Sigmoid colon (tissue), 7 donors: ENCODE results near the gene SMOC2. TPM values are rescaled to one million over a fixed set of nuclear protein-coding genes. Genes with fewer than 3 reads are reported as not detected.

Source experiments
- DNase-seq: peaks from one replicate; pipeline ENCODE4 v3.0.0-alpha.2; 2019
- H3K27ac ChIP-seq, 4 donors: fragments of 200-600 bp; sonication (generic); one replicate each; pipeline ENCODE4 v1.5.1; 2016 to 2019; ENCODE audit warnings: mild to moderate bottlenecking in 1 of 4
- H3K27me3 ChIP-seq, 3 donors: fragments of 200-600 bp; sonication (generic); one replicate each; pipeline ENCODE4 v1.5.1; 2019; ENCODE audit warnings: mild to moderate bottlenecking in 1 of 3
- H3K36me3 ChIP-seq, 4 donors: fragments of 200-600 bp; sonication (generic); one replicate each; pipeline ENCODE4 v1.5.1; 2016 to 2019
- H3K4me1 ChIP-seq, 4 donors: fragments of 200-600 bp; sonication (generic); one replicate each; pipeline ENCODE4 v1.5.1; 2017 to 2019
- H3K4me3 ChIP-seq, 4 donors: fragments of 200-600 bp; sonication (generic); one replicate each; pipeline ENCODE4 v1.5.1; 2017 to 2019; ENCODE audit warnings: mild to moderate bottlenecking in 2 of 4, moderate library complexity in 1 of 4
- H3K9me3 ChIP-seq, 4 donors: fragments of 200-600 bp in 3 of 4; sonication (generic) in 3 of 4; one replicate each; pipeline versions ENCODE4 v1.5.1 to v1.6.1; 2013 to 2019
- EP300 ChIP-seq, 4 donors: sonication (generic); formaldehyde crosslinking; IDR thresholded peaks; one replicate each; pipeline ENCODE4 v1.6.1; 2017; ENCODE audit warnings: antibody characterized with exemption in 4 of 4
- POLR2A ChIP-seq, 2 donors: fragments of 450-650 bp; IDR thresholded peaks; one replicate each; pipeline ENCODE4 v1.6.1; 2016; ENCODE audit warnings: antibody characterized with exemption in 2 of 2, mild to moderate bottlenecking in 2 of 2, moderate library complexity in 2 of 2
- POLR2AphosphoS5 ChIP-seq, 4 donors: sonication (generic); formaldehyde crosslinking; IDR thresholded peaks; one replicate each; pipeline ENCODE4 v1.6.1; 2017; ENCODE audit warnings: antibody characterized with exemption in 4 of 4
- WGBS, 2 donors: extraction: QIAGEN DNeasy Blood & Tissue Kit; methylation state at CpG; one replicate each; pipeline ENCODE4 v1.1.7; 2013; 5-methylcytosine and 5-hydroxymethylcytosine counted together
- intact Hi-C: fragments of 100-400 bp; cut with DNase I; formaldehyde crosslinking; loops from one replicate; pipeline ENCODE4 v1.15.1; 2023
- polyA plus RNA-seq, 3 donors: library from polyadenylated mRNA; stranded (reverse); fragments of 200-250 nt; gene quantifications; one replicate each; pipeline ENCODE4 v1.2.3, GENCODE V29; 2013
- total RNA-seq, 4 donors: library from RNA; depleted of rRNA; stranded (reverse); fragments of >200 nt; gene quantifications; one replicate each; pipeline ENCODE4 v1.1.0, GENCODE V29; 2016
- TF ChIP-seq, protein P1 (sequence below), 4 experiments: fragments of 450-650 bp in 3 of 4; fragments of 200-600 bp in 1 of 4; IDR thresholded peaks; one replicate each; pipeline ENCODE4 v1.5.1; 2016 to 2019; ENCODE audit warnings: antibody characterized with exemption in 4 of 4, mild to moderate bottlenecking in 3 of 4, moderate library complexity in 2 of 4
- donor health status: healthy with polysubstance abuse.
- donor health status: Bipolar disorder and iron deficiency.
- donor health status: healthy.

The SMOC2 gene
- total and polyA plus RNA-seq, 7 donors = 4.2 to 130 (median 33.5) TPM

DNA sequence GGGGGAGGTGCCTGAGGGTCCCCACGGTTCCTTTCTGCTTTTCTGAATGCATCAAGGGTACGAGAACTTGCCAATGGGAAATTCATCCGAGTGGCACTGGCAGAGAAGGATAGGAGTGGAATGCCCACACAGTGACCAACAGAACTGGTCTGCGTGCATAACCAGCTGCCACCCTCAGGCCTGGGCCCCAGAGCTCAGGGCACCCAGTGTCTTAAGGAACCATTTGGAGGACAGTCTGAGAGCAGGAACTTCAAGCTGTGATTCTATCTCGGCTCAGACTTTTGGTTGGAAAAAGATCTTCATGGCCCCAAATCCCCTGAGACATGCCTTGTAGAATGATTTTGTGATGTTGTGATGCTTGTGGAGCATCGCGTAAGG, 226.4 kb downstream of the SMOC2 start:
- 90 to 94% methylated on average over 7 of the region's 7 CpGs for WGBS, 2 donors
- intact Hi-C loops = loop anchor here (10.0 kb wide), 1 partner anchor 187 kb away; no protein-coding TSS in a partner anchor
- H3K4me3 ChIP-seq = no peak overlapping the region
- no peaks in the 10 kb centered on the region for H3K9me3 ChIP-seq
- no peaks in the 10 kb centered on the region for H3K27me3 ChIP-seq
- TF ChIP-seq POLR2AphosphoS5 (IDR thresholded peaks at IDR 0.05) (no peak), EP300 (IDR thresholded peaks at IDR 0.05) (no peak), POLR2A (IDR thresholded peaks at IDR 0.05) (no peak)
- TF ChIP-seq, protein P1, sequence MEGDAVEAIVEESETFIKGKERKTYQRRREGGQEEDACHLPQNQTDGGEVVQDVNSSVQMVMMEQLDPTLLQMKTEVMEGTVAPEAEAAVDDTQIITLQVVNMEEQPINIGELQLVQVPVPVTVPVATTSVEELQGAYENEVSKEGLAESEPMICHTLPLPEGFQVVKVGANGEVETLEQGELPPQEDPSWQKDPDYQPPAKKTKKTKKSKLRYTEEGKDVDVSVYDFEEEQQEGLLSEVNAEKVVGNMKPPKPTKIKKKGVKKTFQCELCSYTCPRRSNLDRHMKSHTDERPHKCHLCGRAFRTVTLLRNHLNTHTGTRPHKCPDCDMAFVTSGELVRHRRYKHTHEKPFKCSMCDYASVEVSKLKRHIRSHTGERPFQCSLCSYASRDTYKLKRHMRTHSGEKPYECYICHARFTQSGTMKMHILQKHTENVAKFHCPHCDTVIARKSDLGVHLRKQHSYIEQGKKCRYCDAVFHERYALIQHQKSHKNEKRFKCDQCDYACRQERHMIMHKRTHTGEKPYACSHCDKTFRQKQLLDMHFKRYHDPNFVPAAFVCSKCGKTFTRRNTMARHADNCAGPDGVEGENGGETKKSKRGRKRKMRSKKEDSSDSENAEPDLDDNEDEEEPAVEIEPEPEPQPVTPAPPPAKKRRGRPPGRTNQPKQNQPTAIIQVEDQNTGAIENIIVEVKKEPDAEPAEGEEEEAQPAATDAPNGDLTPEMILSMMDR (IDR thresholded peaks at IDR 0.05) = no peak
- peaks cover 0 to 2% (median 0%) of the 10 kb centered on the region in 4 donors for H3K36me3 ChIP-seq
- peak; percentile 13 for DNase-seq
- no peaks in the 10 kb centered on the region for H3K4me1 ChIP-seq
- no peak overlapping the region for H3K27ac ChIP-seq

- Histone ChIP-seq H3K4me1 (no peaks in the 10 kb centered on the region), H3K9me3 (no peaks in the 10 kb centered on the region), H3K4me3 (no peak overlapping the region), H3K27ac (no peak overlapping the region), H3K27me3 (no peaks in the 10 kb centered on the region), H3K36me3 (no peaks in the 10 kb centered on the region)
- DNase-seq = no peak
- intact Hi-C loops = no loop called here
- 86 to 89% methylated on average over 12 of the region's 12 CpGs for WGBS, 2 donors
- TF ChIP-seq POLR2AphosphoS5 (IDR thresholded peaks at IDR 0.05) = no peak
- no peak for TF ChIP-seq POLR2A (IDR thresholded peaks at IDR 0.05)
- TF ChIP-seq EP300 (IDR thresholded peaks at IDR 0.05) = no peak
- TF ChIP-seq, protein P1 (IDR thresholded peaks at IDR 0.05) = no peak
Observed at GRCh38 chr6:168670401-168670985, 229.5 kb downstream of the SMOC2 start.

- no peaks in the 10 kb centered on the region for H3K27me3 ChIP-seq
- intact Hi-C loops = no loop called here
- H3K36me3 ChIP-seq = no peaks in the 10 kb centered on the region
- no peak for DNase-seq
- no peak overlapping the region for H3K4me3 ChIP-seq
- TF ChIP-seq POLR2AphosphoS5 (IDR thresholded peaks at IDR 0.05) (no peak), POLR2A (IDR thresholded peaks at IDR 0.05) (no peak), EP300 (IDR thresholded peaks at IDR 0.05) (no peak)
- TF ChIP-seq, protein P1 (IDR thresholded peaks at IDR 0.05) = no peak
- no peak overlapping the region for H3K27ac ChIP-seq
- no peaks in the 10 kb centered on the region for H3K9me3 ChIP-seq
- 77 to 88% methylated on average over 19 of the region's 19 CpGs for WGBS, 2 donors
- no peaks in the 10 kb centered on the region for H3K4me1 ChIP-seq
Observed at GRCh38 chr6:168671028-168671862, 230.3 kb downstream of the SMOC2 start.

DNA sequence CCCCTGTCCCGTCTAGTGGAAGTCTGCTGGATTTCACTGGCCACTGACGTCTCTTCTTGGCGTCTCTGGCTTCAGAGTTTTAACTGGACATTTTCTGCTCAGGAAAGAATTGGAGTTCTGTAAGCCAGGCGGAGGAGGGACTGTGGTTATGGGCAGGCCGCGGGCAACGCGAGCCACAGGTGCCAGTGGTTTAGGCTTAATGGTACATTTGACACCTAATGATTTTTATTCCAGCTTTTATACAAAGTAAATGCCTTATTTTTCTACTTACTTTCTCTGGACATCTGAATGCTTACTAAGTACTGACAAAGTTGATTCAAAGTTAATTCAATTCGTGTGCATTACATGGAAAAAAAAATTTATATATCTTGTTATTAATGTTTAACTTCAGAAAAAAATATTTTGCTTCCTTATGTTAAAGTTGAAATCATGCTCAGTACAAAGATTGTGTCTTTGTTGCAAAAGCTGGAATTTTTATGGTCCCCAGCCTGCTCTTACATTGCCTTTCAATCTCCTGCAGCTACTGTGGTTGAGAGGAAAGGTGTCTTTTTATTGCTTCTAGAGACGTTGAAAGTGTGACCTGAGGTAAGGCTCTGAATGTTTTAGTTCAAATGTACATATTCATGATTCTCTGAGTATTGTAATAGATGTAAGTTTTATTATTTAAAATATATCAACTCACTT, 231.0 kb downstream of the SMOC2 start:
- Histone ChIP-seq H3K4me3 (no peak overlapping the region), H3K27ac (no peak overlapping the region), H3K4me1 (no peaks in the 10 kb centered on the region), H3K9me3 (no peaks in the 10 kb centered on the region), H3K27me3 (no peaks in the 10 kb centered on the region), H3K36me3 (no peaks in the 10 kb centered on the region)
- no peak for DNase-seq
- intact Hi-C loops = no loop called here
- TF ChIP-seq, protein P1 (IDR thresholded peaks at IDR 0.05) = no peak
- no peak for TF ChIP-seq POLR2A (IDR thresholded peaks at IDR 0.05)
- TF ChIP-seq EP300 (IDR thresholded peaks at IDR 0.05) = no peak
- no peak for TF ChIP-seq POLR2AphosphoS5 (IDR thresholded peaks at IDR 0.05)
- 22 to 62% methylated on average over 10 of the region's 10 CpGs for WGBS, 2 donors
